Keratinocyte (primary cell): ENCODE results near the gene CFAP46. TPM values are rescaled to one million over a fixed set of nuclear protein-coding genes. Genes with fewer than 3 reads are reported as not detected.

Experiments
- DNase-seq: peaks from one replicate; pipeline ENCODE4 v3.0.0-alpha.2; 2011; ENCODE audit warnings: low read depth, missing footprints, low spot score
- FAIRE-seq: peaks from 2 replicates; lab custom pipeline; 2011; peaks lifted over from hg19 to GRCh38; lab: Jason Lieb, UNC
- H2AFZ ChIP-seq: 2 replicates; pipeline ENCODE4 v1.6.0; 2012; ENCODE audit warnings: low read length, control low read depth, inconsistent platforms; ENCODE audit not compliant: control insufficient read depth
- H3K27ac ChIP-seq: 2 replicates; pipeline ENCODE4 v1.5.1; 2011; ENCODE audit warnings: low read length; ENCODE audit not compliant: control insufficient read depth, insufficient read depth
- H3K27me3 ChIP-seq: 3 replicates; pipeline ENCODE4 v1.6.0; 2011; ENCODE audit warnings: low read length; ENCODE audit not compliant: control insufficient read depth, insufficient read depth; ENCODE audit errors: extremely low read depth
- H3K36me3 ChIP-seq, 2 experiments: 2 replicates in 1 of 2; 3 replicates in 1 of 2; pipeline ENCODE4 v1.5.1; 2011; ENCODE audit warnings: low read length in 2 of 2, mild to moderate bottlenecking in 1 of 2; ENCODE audit not compliant: control insufficient read depth in 2 of 2, insufficient read depth in 2 of 2; ENCODE audit errors: extremely low read depth in 1 of 2
- H3K4me1 ChIP-seq: 3 replicates; pipeline ENCODE4 v1.5.1; 2011; ENCODE audit warnings: low read length; ENCODE audit not compliant: control insufficient read depth, insufficient read depth; ENCODE audit errors: extremely low read depth
- H3K4me2 ChIP-seq: 3 replicates; pipeline ENCODE4 v1.6.0; 2011; ENCODE audit warnings: low read depth, low read length; ENCODE audit not compliant: control insufficient read depth, insufficient read depth; ENCODE audit errors: extremely low read depth
- H3K4me3 ChIP-seq, 3 experiments: fragments of 200-600 bp in 1 of 3; sonication (generic) in 1 of 3; 2 replicates in 2 of 3; 3 replicates in 1 of 3; pipeline ENCODE4 v1.5.1; 2011 to 2016; ENCODE audit warnings: low read length in 3 of 3, mild to moderate bottlenecking in 3 of 3, control low read depth in 2 of 3, inconsistent platforms in 1 of 3, low read depth in 1 of 3, mixed read lengths in 1 of 3, mixed run types in 1 of 3, moderate library complexity in 1 of 3; ENCODE audit not compliant: control insufficient read depth in 2 of 3, insufficient read depth in 2 of 3; ENCODE audit errors: extremely low read depth in 1 of 3
- H3K79me2 ChIP-seq: 2 replicates; pipeline ENCODE4 v1.6.0; 2012; ENCODE audit warnings: low read length; ENCODE audit not compliant: control insufficient read depth, insufficient read depth
- H3K9ac ChIP-seq: 3 replicates; pipeline ENCODE4 v1.6.0; 2011; ENCODE audit warnings: low read length; ENCODE audit not compliant: control insufficient read depth, insufficient read depth; ENCODE audit errors: extremely low read depth
- H3K9me1 ChIP-seq: 3 replicates; pipeline ENCODE4 v1.6.0; 2011; ENCODE audit warnings: low read length; ENCODE audit not compliant: control insufficient read depth, insufficient read depth; ENCODE audit errors: extremely low read depth
- H3K9me3 ChIP-seq: 2 replicates; pipeline ENCODE4 v1.5.1; 2012; ENCODE audit warnings: low read depth, low read length; ENCODE audit not compliant: control insufficient read depth
- H4K20me1 ChIP-seq: 3 replicates; pipeline ENCODE4 v1.6.0; 2011; ENCODE audit warnings: low read length; ENCODE audit not compliant: control insufficient read depth, insufficient read depth; ENCODE audit errors: extremely low read depth
- CTCF ChIP-seq, 3 experiments: IDR thresholded peaks in 1 of 3; conservative IDR thresholded peaks in 1 of 3; optimal IDR thresholded peaks in 1 of 3; 2 replicates in 2 of 3; 3 replicates in 1 of 3; pipeline versions ENCODE3 to v1.5.1; 2011; ENCODE audit warnings: low read length in 3 of 3, mild to moderate bottlenecking in 3 of 3, moderate library complexity in 2 of 3, control low read depth in 1 of 3, inconsistent platforms in 1 of 3; ENCODE audit not compliant: insufficient read depth in 2 of 3; ENCODE audit errors: extremely low read depth in 1 of 3
- EZH2 ChIP-seq: IDR thresholded peaks from one replicate; pipeline ENCODE4 v1.6.1; 2012; ENCODE audit warnings: inconsistent platforms, mild to moderate bottlenecking, low read length, moderate library complexity
- dilution Hi-C: fragments of 300-500 bp; cut with MboI; formaldehyde crosslinking; loops from one replicate; pipeline ENCODE4 v1.7.0; 2020; ENCODE audit warnings: low sequenced_read_pairs; ENCODE audit not compliant: extremely low pct_ligation_motif_present
- polyA plus RNA-seq, 5 experiments: library from polyadenylated mRNA; depleted of rRNA in 3 of 5; stranded (reverse) in 3 of 5; stranded (forward) in 1 of 5; unstranded in 1 of 5; fragments of >200 nt; gene quantifications; 1 replicate in 1 of 5; 2 replicates in 3 of 5; 3 replicates in 1 of 5; pipeline versions ENCODE4 v1.2.1 to v1.2.3, GENCODE V29; 2011 to 2012; ENCODE audit warnings: missing spikeins in 2 of 5, low read depth in 1 of 5, low replicate concordance in 1 of 5

Gene CFAP46
- polyA plus RNA-seq, 1 donor (not counting 4 experiments of a cell fraction or from before 2014, with no cell fraction given) = 1.00 TPM

DNA sequence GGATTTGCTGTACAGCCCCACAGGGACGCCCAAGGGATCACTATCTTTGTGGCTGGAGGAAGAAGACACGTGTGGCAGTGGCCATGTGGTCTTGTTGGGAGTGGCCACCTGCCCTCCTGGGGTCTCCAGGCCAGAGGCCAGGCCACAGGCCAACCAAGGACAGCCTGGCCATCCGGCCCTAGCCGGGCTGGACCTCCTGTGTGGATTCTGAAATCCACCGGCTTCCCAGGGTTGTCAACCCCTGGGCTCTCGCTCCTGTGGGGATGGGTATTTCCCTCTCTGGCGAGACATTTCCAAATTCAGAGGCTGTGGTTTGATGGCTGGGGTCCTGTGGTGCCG is 31.5 kb upstream of the CFAP46 start:
- no peak for DNase-seq
- Histone ChIP-seq H3K79me2 (no peaks in the 10 kb centered on the region), H3K9me1 (no peaks in the 10 kb centered on the region), H3K4me1 (no peaks in the 10 kb centered on the region), H3K27ac (no peak overlapping the region), H3K36me3 (no peaks in the 10 kb centered on the region), H3K4me2 (no peak overlapping the region), H3K9ac (no peak overlapping the region), H3K4me3 (no peak overlapping the region), H3K9me3 (no peaks in the 10 kb centered on the region), H4K20me1 (no peaks in the 10 kb centered on the region), H2AFZ (no peak overlapping the region), H3K27me3 (peaks cover 54% of the 10 kb centered on the region)
- TF ChIP-seq EZH2 = no peak
- no peak for FAIRE-seq
- dilution Hi-C loops = no loop called here

GRCh38 chr10:132972986-132973902 is 30.9 kb upstream of the CFAP46 start:
- dilution Hi-C loops = no loop called here
- Histone ChIP-seq H3K4me1 (no peaks in the 10 kb centered on the region), H3K4me3 (no peak overlapping the region), H3K36me3 (no peaks in the 10 kb centered on the region), H3K9me3 (no peaks in the 10 kb centered on the region), H2AFZ (no peak overlapping the region), H3K9ac (no peak overlapping the region), H3K79me2 (no peaks in the 10 kb centered on the region), H3K27me3 (peaks cover 54% of the 10 kb centered on the region), H3K27ac (no peak overlapping the region), H3K9me1 (no peaks in the 10 kb centered on the region), H4K20me1 (no peaks in the 10 kb centered on the region), H3K4me2 (no peak overlapping the region)
- no peak for TF ChIP-seq EZH2
- no peak for TF ChIP-seq CTCF (optimal IDR thresholded peaks at IDR 0.05 in 1 of 3, IDR thresholded peaks at IDR 0.05 in 1 of 3, conservative IDR thresholded peaks at IDR 0.05 in 1 of 3; ENCODE audit: extremely low read depth in 1 of 3, insufficient read depth in 2 of 3, low read length in 3 of 3)
- no peak for DNase-seq
- no peak for FAIRE-seq
